HFFc6 (cell line): ENCODE measurements around the gene FLT3. TPM values are rescaled to one million over a fixed set of nuclear protein-coding genes. Genes with fewer than 3 reads are reported as not detected.

ENCODE experiments used
- DNase-seq: peaks from one replicate; pipeline ENCODE4 v3.0.0-alpha.2; 2018
- H3K27ac Mint-ChIP-seq: 2 replicates; pipeline ENCODE4 v1.8.0; 2020; ENCODE audit warnings: mild to moderate bottlenecking, mixed read lengths
- H3K27me3 Mint-ChIP-seq: 2 replicates; pipeline ENCODE4 v1.8.0; 2021; ENCODE audit warnings: mild to moderate bottlenecking, moderate library complexity, mixed read lengths; ENCODE audit not compliant: insufficient read depth
- H3K36me3 Mint-ChIP-seq: 2 replicates; pipeline ENCODE4 v1.8.0; 2021; ENCODE audit warnings: low read depth, mixed read lengths
- H3K4me1 Mint-ChIP-seq: 2 replicates; pipeline ENCODE4 v1.8.0; 2020; ENCODE audit warnings: low read depth, mixed read lengths
- H3K4me3 Mint-ChIP-seq: 2 replicates; pipeline ENCODE4 v1.8.0; 2020; ENCODE audit warnings: mild to moderate bottlenecking, moderate library complexity, mixed read lengths
- H3K9me3 Mint-ChIP-seq: 2 replicates; pipeline ENCODE4 v1.8.0; 2020; ENCODE audit warnings: mild to moderate bottlenecking, mixed read lengths
- CTCF ChIP-seq: fragments of 200-600 bp; sonication (generic); IDR thresholded peaks from 2 replicates; pipeline ENCODE4 v1.5.0; 2021; ENCODE audit warnings: antibody characterized with exemption, mild to moderate bottlenecking
- total RNA-seq, 6 experiments: library from RNA; stranded (reverse); fragmentation: NEBNext Ultra II Directional; extraction: Animal tissue kit (Norgen Biotek cat#: 25700); gene quantifications; 2 replicates in 1 of 6; 3 replicates in 5 of 6; pipeline ENCODE4 v1.2.3, GENCODE V29; 2021

Gene FLT3
- total RNA-seq, 6 experiments from 2014 or later = not detected

GRCh38 chr13:27975564-27976361 lies 124.6 kb downstream of the FLT3 start:
- Mint-ChIP-seq H3K27ac (no peak overlapping the region), H3K4me3 (no peak overlapping the region), H3K36me3 (no peaks in the 10 kb centered on the region), H3K9me3 (peaks cover 4% of the 10 kb centered on the region; the same call in 1 of the 2 replicates), H3K4me1 (peaks cover 8% of the 10 kb centered on the region; the same call in 1 of the 2 replicates), H3K27me3 (peaks cover 78% of the 10 kb centered on the region)
- DNase-seq = no peak
- TF ChIP-seq CTCF = no peak

- Mint-ChIP-seq H3K4me1 (peaks cover under 1% of the 10 kb centered on the region; the same call in 1 of the 2 replicates), H3K27me3 (peaks cover 79% of the 10 kb centered on the region), H3K9me3 (peaks cover 4% of the 10 kb centered on the region; the same call in 1 of the 2 replicates), H3K4me3 (no peak overlapping the region), H3K36me3 (no peaks in the 10 kb centered on the region), H3K27ac (no peak overlapping the region)
- DNase-seq = no peak
- TF ChIP-seq CTCF = no peak
Measured at GRCh38 chr13:27973961-27974662, 126.3 kb downstream of the FLT3 start.

GRCh38 chr13:27973291-27973690 lies 127.1 kb downstream of the FLT3 start:
- Mint-ChIP-seq H3K4me1 (no peaks in the 10 kb centered on the region), H3K4me3 (no peak overlapping the region), H3K27ac (no peak overlapping the region), H3K36me3 (no peaks in the 10 kb centered on the region), H3K9me3 (peaks cover 4% of the 10 kb centered on the region; the same call in 1 of the 2 replicates), H3K27me3 (peaks cover 73% of the 10 kb centered on the region)
- no peak for TF ChIP-seq CTCF
- no peak for DNase-seq

GRCh38 chr13:27972478-27972820 lies 127.9 kb downstream of the FLT3 start:
- no peak overlapping the region for H3K27ac Mint-ChIP-seq

More at GRCh38 chr13:27972478-27972820, 127.9 kb downstream of the FLT3 start:
- Mint-ChIP-seq H3K36me3 (no peaks in the 10 kb centered on the region), H3K9me3 (peaks cover under 1% of the 10 kb centered on the region; the same call in 1 of the 2 replicates), H3K4me3 (no peak overlapping the region), H3K4me1 (no peaks in the 10 kb centered on the region), H3K27me3 (peaks cover 77% of the 10 kb centered on the region)
- TF ChIP-seq CTCF = no peak
- no peak for DNase-seq
